NCI-H1436 treated with DMSO at 0.1 percent for 48 hours (cell line): ENCODE results near the gene ETV6.

ENCODE experiments used
- DNase-seq: peaks from one replicate; lab custom pipeline; 2025; lab: John Stamatoyannopoulos, UW

The ETV6 gene

GRCh38 chr12:11645391-11645790 lies 4.1 kb upstream of the ETV6 start:
- no peak for DNase-seq

- peak; percentile 32 for DNase-seq
Observed at GRCh38 chr12:11648514-11649412, 711 bp upstream of the ETV6 start.

GRCh38 chr12:11650286-11651281 lies 1.1 kb downstream of the ETV6 start:
- no peak for DNase-seq

GRCh38 chr12:11651381-11651780 lies 1.9 kb downstream of the ETV6 start:
- no peak for DNase-seq

- DNase-seq, result no peak
Observed at GRCh38 chr12:11651785-11652184, 2.3 kb downstream of the ETV6 start.

- DNase-seq, result no peak
Observed at GRCh38 chr12:11652351-11653040, 3.0 kb downstream of the ETV6 start.

GRCh38 chr12:11653215-11653753 lies 3.8 kb downstream of the ETV6 start:
- DNase-seq, result no peak

- DNase-seq, result no peak
Observed at GRCh38 chr12:11654338-11654737, 4.9 kb downstream of the ETV6 start.

GRCh38 chr12:11654802-11655201 lies 5.3 kb downstream of the ETV6 start:
- no peak for DNase-seq

GRCh38 chr12:11655842-11656241 lies 6.4 kb downstream of the ETV6 start:
- no peak for DNase-seq

- DNase-seq, result no peak
Observed at GRCh38 chr12:11656550-11656949, 7.1 kb downstream of the ETV6 start.

- DNase-seq, result no peak
Observed at GRCh38 chr12:11657511-11657910, 8.0 kb downstream of the ETV6 start.

- no peak for DNase-seq
Observed at GRCh38 chr12:11658791-11659190, 9.3 kb downstream of the ETV6 start.

- no peak for DNase-seq
Observed at GRCh38 chr12:11660624-11661023, 11.2 kb downstream of the ETV6 start.

- DNase-seq, result no peak
Observed at GRCh38 chr12:11661491-11662089, 12.1 kb downstream of the ETV6 start.

GRCh38 chr12:11662369-11662768 lies 12.9 kb downstream of the ETV6 start:
- DNase-seq, result no peak

GRCh38 chr12:11663130-11663529 lies 13.7 kb downstream of the ETV6 start:
- DNase-seq, result no peak

GRCh38 chr12:11664101-11664500 lies 14.6 kb downstream of the ETV6 start:
- DNase-seq, result no peak

GRCh38 chr12:11666131-11667050 lies 16.9 kb downstream of the ETV6 start:
- no peak for DNase-seq

GRCh38 chr12:11667171-11667570 lies 17.7 kb downstream of the ETV6 start:
- no peak for DNase-seq
